H1 (cell line): ENCODE results near the gene FOXE1. TPM values are rescaled to one million over a fixed set of nuclear protein-coding genes. Genes with fewer than 3 reads are reported as not detected.

Experiments
- CTCF ChIA-PET: fragments of 300-600 bp; sonication (Branson Sonifier 250); formaldehyde crosslinking; loops from one replicate; lab custom pipeline; 2021; ENCODE audit not compliant: partially characterized antibody; lab: Charles Lee
- POLR2A ChIA-PET: fragments of 300-600 bp; sonication (Branson Sonifier 250); formaldehyde crosslinking; loops from one replicate; lab custom pipeline; 2021; ENCODE audit warnings: inconsistent platforms; ENCODE audit not compliant: partially characterized antibody; lab: Charles Lee
- DNase-seq, 2 experiments: peaks; one replicate each; pipeline versions ENCODE4 v3.0.0 to v3.0.0-alpha.2; 2010 to 2022; ENCODE audit warnings: low spot score in 2 of 2, low read depth in 1 of 2, mixed read lengths in 1 of 2
- FAIRE-seq: peaks from 2 replicates; lab custom pipeline; 2011; peaks lifted over from hg19 to GRCh38; lab: Jason Lieb, UNC
- H2AFZ ChIP-seq: 2 replicates; pipeline ENCODE4 v1.8.1; 2012; ENCODE audit warnings: low read length, inconsistent platforms
- H2AK5ac ChIP-seq: 2 replicates; pipeline ENCODE4 v1.6.1; 2013; ENCODE audit warnings: low read depth, low read length
- H2BK120ac ChIP-seq: replicated peaks from 2 replicates; pipeline ENCODE3; 2013; ENCODE audit warnings: low read depth, low read length, inconsistent platforms
- H2BK12ac ChIP-seq: 2 replicates; pipeline ENCODE4 v1.6.1; 2013; ENCODE audit warnings: low read depth, low read length
- H2BK15ac ChIP-seq: 2 replicates; pipeline ENCODE4 v1.6.1; 2013; ENCODE audit warnings: low read length
- H2BK20ac ChIP-seq: 2 replicates; pipeline ENCODE4 v1.6.1; 2013; ENCODE audit warnings: low read length
- H2BK5ac ChIP-seq: 2 replicates; pipeline ENCODE4 v1.6.1; 2013; ENCODE audit warnings: low read depth, low read length
- H3K14ac ChIP-seq: 2 replicates; pipeline ENCODE4 v1.6.1; 2013; ENCODE audit warnings: inconsistent platforms; ENCODE audit not compliant: insufficient read length
- H3K18ac ChIP-seq: 2 replicates; pipeline ENCODE4 v1.6.1; 2013; ENCODE audit warnings: low read length; ENCODE audit errors: extremely low read depth
- H3K23ac ChIP-seq: 2 replicates; pipeline ENCODE4 v1.6.1; 2013; ENCODE audit warnings: inconsistent platforms; ENCODE audit not compliant: insufficient read length
- H3K23me2 ChIP-seq: 2 replicates; pipeline ENCODE4 v1.6.1; 2013; ENCODE audit warnings: low read depth, low read length
- H3K27ac ChIP-seq: 2 replicates; pipeline ENCODE4 v1.6.1; 2011; ENCODE audit warnings: low read depth, low read length, inconsistent platforms
- H3K27me3 ChIP-seq, 4 experiments: replicated peaks in 1 of 4; 1 replicate in 1 of 4; 2 replicates in 3 of 4; pipeline versions ENCODE4 v1.6.1 to v1.8.1; 2011 to 2013; ENCODE audit warnings: low read length in 3 of 4, mild to moderate bottlenecking in 3 of 4, inconsistent platforms in 2 of 4, mixed read lengths in 2 of 4, moderate library complexity in 1 of 4; ENCODE audit not compliant: control insufficient read depth in 3 of 4, insufficient read depth in 3 of 4; ENCODE audit errors: extremely low read depth in 1 of 4
- H3K36me3 ChIP-seq, 4 experiments: 2 replicates each; pipeline versions ENCODE4 v1.6.1 to v1.8.1; 2011 to 2013; ENCODE audit warnings: mild to moderate bottlenecking in 4 of 4, low read length in 3 of 4, moderate library complexity in 2 of 4, control low read depth in 1 of 4, inconsistent platforms in 1 of 4; ENCODE audit not compliant: insufficient read depth in 4 of 4, control insufficient read depth in 2 of 4
- H3K4ac ChIP-seq: replicated peaks from 2 replicates; pipeline ENCODE3; 2013; ENCODE audit warnings: low read length, low read depth, mixed read lengths, inconsistent platforms; ENCODE audit not compliant: insufficient read length
- H3K4me1 ChIP-seq, 4 experiments: replicated peaks in 1 of 4; 1 replicate in 1 of 4; 2 replicates in 3 of 4; pipeline versions ENCODE4 v1.6.1 to v1.8.1; 2011 to 2013; ENCODE audit warnings: low read length in 3 of 4, inconsistent platforms in 2 of 4, mixed read lengths in 1 of 4; ENCODE audit not compliant: insufficient read depth in 4 of 4, control insufficient read depth in 3 of 4
- H3K4me2 ChIP-seq, 2 experiments: 2 replicates each; pipeline versions ENCODE4 v1.6.1 to v1.8.1; 2011 to 2013; ENCODE audit warnings: low read depth in 2 of 2, low read length in 2 of 2, control low read depth in 1 of 2, inconsistent platforms in 1 of 2, mild to moderate bottlenecking in 1 of 2; ENCODE audit not compliant: insufficient read depth in 1 of 2
- H3K4me3 ChIP-seq, 4 experiments: fragments of 200-600, 300-600 bp in 1 of 4; sonication (generic), shearing (Covaris generic), sonication (Bioruptor Twin) in 1 of 4; 2 replicates each; pipeline versions ENCODE4 v1.5.1 to v1.8.1; 2011 to 2016; ENCODE audit warnings: low read length in 4 of 4, low read depth in 3 of 4, control low read depth in 2 of 4, inconsistent platforms in 2 of 4, mild to moderate bottlenecking in 2 of 4, mixed read lengths in 1 of 4, moderate library complexity in 1 of 4; ENCODE audit not compliant: insufficient read depth in 2 of 4; ENCODE audit errors: extremely low read depth in 1 of 4
- H3K56ac ChIP-seq: replicated peaks from 2 replicates; pipeline ENCODE3; 2013; ENCODE audit warnings: low read depth, mild to moderate bottlenecking, mixed read lengths, low read length, inconsistent platforms; ENCODE audit not compliant: insufficient read length
- H3K79me1 ChIP-seq: 2 replicates; pipeline ENCODE4 v1.6.1; 2013; ENCODE audit warnings: low read depth, low read length, control low read depth
- H3K79me2 ChIP-seq, 2 experiments: 2 replicates each; pipeline versions ENCODE4 v1.6.1 to v1.8.1; 2012 to 2013; ENCODE audit warnings: low read length in 2 of 2, mild to moderate bottlenecking in 2 of 2, inconsistent platforms in 1 of 2; ENCODE audit not compliant: insufficient read depth in 2 of 2, control insufficient read depth in 1 of 2
- H3K9ac ChIP-seq, 4 experiments: replicated peaks in 1 of 4; 1 replicate in 1 of 4; 2 replicates in 3 of 4; pipeline versions ENCODE4 v1.6.1 to v1.8.1; 2011 to 2013; ENCODE audit warnings: low read depth in 3 of 4, low read length in 3 of 4, control low read depth in 2 of 4, mild to moderate bottlenecking in 2 of 4, moderate library complexity in 2 of 4, inconsistent platforms in 1 of 4; ENCODE audit errors: extremely low read depth in 1 of 4
- H3K9me3 ChIP-seq, 2 experiments: 2 replicates each; pipeline versions ENCODE4 v1.6.1 to v1.8.1; 2012 to 2013; ENCODE audit warnings: mild to moderate bottlenecking in 2 of 2, moderate library complexity in 2 of 2, control low read depth in 1 of 2, inconsistent platforms in 1 of 2, low read depth in 1 of 2, low read length in 1 of 2, mixed read lengths in 1 of 2; ENCODE audit not compliant: insufficient read depth in 2 of 2
- H4K20me1 ChIP-seq, 2 experiments: replicated peaks in 1 of 2; 2 replicates each; pipeline versions ENCODE3 to v1.8.1; 2011 to 2013; ENCODE audit warnings: inconsistent platforms in 2 of 2, low read length in 2 of 2, mild to moderate bottlenecking in 1 of 2; ENCODE audit not compliant: insufficient read depth in 2 of 2, control insufficient read depth in 1 of 2
- H4K5ac ChIP-seq: 2 replicates; pipeline ENCODE4 v1.6.1; 2013; ENCODE audit warnings: low read length, low read depth, mixed read lengths, inconsistent platforms; ENCODE audit not compliant: insufficient read length
- H4K8ac ChIP-seq: 2 replicates; pipeline ENCODE4 v1.8.0; 2013; ENCODE audit warnings: mild to moderate bottlenecking, moderate library complexity, low read length, inconsistent platforms; ENCODE audit not compliant: insufficient read depth; ENCODE audit errors: extremely low read depth
- H4K91ac ChIP-seq: replicated peaks from 2 replicates; pipeline ENCODE3; 2013; ENCODE audit warnings: low read length, mixed read lengths, inconsistent platforms; ENCODE audit not compliant: insufficient read length
- JUND ChIP-seq: IDR thresholded peaks from 2 replicates; pipeline ENCODE4 v1.6.1; 2011; ENCODE audit warnings: mild to moderate bottlenecking, improper control_type of control experiment, low read length
- NANOG ChIP-seq: IDR thresholded peaks from 2 replicates; pipeline ENCODE4 v1.6.1; 2011; ENCODE audit warnings: low read length, low read depth, mild to moderate bottlenecking, inconsistent platforms; ENCODE audit not compliant: insufficient read depth, poor library complexity, severe bottlenecking
- WGBS, 2 experiments: shearing (Covaris generic) in 1 of 2; methylation state at CpG; one replicate each; pipeline versions ENCODE4 v1.1.6 to v1.1.7; 2013 to 2015; ENCODE audit warnings: low lambda C conversion rate in 2 of 2, mixed read lengths in 2 of 2, inconsistent platforms in 1 of 2, low coverage in 1 of 2, missing lambda C conversion rate in 1 of 2; ENCODE audit not compliant: insufficient replicate concordance in 2 of 2, insufficient coverage in 1 of 2, insufficient read length in 1 of 2; ENCODE audit errors: extremely low coverage in 1 of 2, missing lambda C conversion rate in 1 of 2; 5-methylcytosine and 5-hydroxymethylcytosine counted together
- polyA plus RNA-seq, 7 experiments: library from polyadenylated mRNA; depleted of rRNA in 3 of 7; stranded (reverse) in 5 of 7; unstranded in 2 of 7; fragments of >200 nt in 5 of 7; fragments of 200-250 nt in 2 of 7; gene quantifications; 1 replicate in 5 of 7; 2 replicates in 1 of 7; 4 replicates in 1 of 7; pipeline versions ENCODE4 v1.2.1 to v1.2.3, GENCODE V29; 2011 to 2013; ENCODE audit warnings: missing spikeins in 2 of 7, mixed read lengths in 2 of 7
- total RNA-seq: library from RNA; stranded (reverse); fragmentation: NEBNext Ultra II Directional; extraction: Animal tissue kit (Norgen Biotek cat#: 25700); gene quantifications from 2 replicates; pipeline ENCODE4 v1.2.1, GENCODE V29; 2021

Gene FOXE1
- total and polyA plus RNA-seq, 2 of the 8 experiments (the other 6 are each of a cell fraction or from before 2014, with no cell fraction given) = 0.03 TPM; not detected in 1

GRCh38 chr9:97809666-97810344, 43.2 kb upstream of the FOXE1 start:
- H2AFZ ChIP-seq = no peak overlapping the region
- H4K5ac ChIP-seq = no peak overlapping the region
- 0 out of 2 replicates have a peak overlapping the region, but pooled peaks have one; percentile 90 for H2BK12ac ChIP-seq
- DNase-seq = no peak
- no peak overlapping the region; the same call in 1 of the 2 replicates for H2BK15ac ChIP-seq
- H3K56ac ChIP-seq = no peak overlapping the region
- no peak overlapping the region for H2BK120ac ChIP-seq
- POLR2A ChIA-PET = interaction anchor here (1.3 to 1.4 kb wide), 2 partner anchors 10 to 14 kb away, joined by 4 read pairs; no protein-coding TSS in a partner anchor
- H3K36me3 ChIP-seq = no peaks in the 10 kb centered on the region
- peak overlapping the region in 1 of 2 experiments; percentile 27; a peak in 1 of 4 replicates for H3K4me2 ChIP-seq
- H2AK5ac ChIP-seq = peak overlapping the region; percentile 96; the same call in 1 of the 2 replicates
- no peaks in the 10 kb centered on the region for H3K79me1 ChIP-seq
- CTCF ChIA-PET = interaction anchor here (1.4 to 1.5 kb wide), 3 partner anchors 26 to 91 kb away, joined by 3 to 5 read pairs (median 3); no protein-coding TSS in a partner anchor
- peaks cover 3 to 15% (median 12%) of the 10 kb centered on the region in 4 experiments; a peak in 6 of 7 replicates for H3K4me1 ChIP-seq
- H3K27ac ChIP-seq = no peak overlapping the region
- no peak overlapping the region for H3K4me3 ChIP-seq
- 76% methylated on average over 5 of the region's 5 CpGs; no CpG with 5 or more reads in 1 of the 2 experiments for WGBS, 2 experiments
- no peak overlapping the region for H3K14ac ChIP-seq
- H3K9me3 ChIP-seq = no peaks in the 10 kb centered on the region
- H3K18ac ChIP-seq = peak overlapping the region; percentile 54
- H3K23me2 ChIP-seq = no peaks in the 10 kb centered on the region; the same call in 1 of the 2 replicates
- TF ChIP-seq JUND (0 out of 2 replicates have a peak, but pooled peaks have one; percentile 21), NANOG (no peak)
- H4K91ac ChIP-seq = peak overlapping the region; percentile 17
- FAIRE-seq = no peak
- peaks cover 0 to 3% (median 0%) of the 10 kb centered on the region in 4 experiments; a peak in 1 of 7 replicates for H3K27me3 ChIP-seq
- H4K8ac ChIP-seq = no peak overlapping the region
- no peak overlapping the region for H3K23ac ChIP-seq
- H2BK5ac ChIP-seq = 0 out of 2 replicates have a peak overlapping the region, but pooled peaks have one; percentile 45
- no peak overlapping the region for H3K4ac ChIP-seq
- no peaks in the 10 kb centered on the region for H3K79me2 ChIP-seq
- H4K20me1 ChIP-seq = no peaks in the 10 kb centered on the region
- no peak overlapping the region; a peak in 1 of 7 replicates for H3K9ac ChIP-seq
- peak overlapping the region; percentile 82 for H2BK20ac ChIP-seq
